Fibroblast of skin of left quadriceps (primary cell): ENCODE measurements around the gene JADE2.
"Not testable (repeated sequence)": the region's sequence is repeated elsewhere in the genome, so short reads cannot be mapped to it uniquely, and the experiment has no call there.

ENCODE experiments used
- DNase-seq, 2 experiments: peaks; one replicate each; pipeline ENCODE4 v3.0.0-alpha.2; 2013; ENCODE audit warnings: low read depth in 2 of 2

JADE2 gene

DNA sequence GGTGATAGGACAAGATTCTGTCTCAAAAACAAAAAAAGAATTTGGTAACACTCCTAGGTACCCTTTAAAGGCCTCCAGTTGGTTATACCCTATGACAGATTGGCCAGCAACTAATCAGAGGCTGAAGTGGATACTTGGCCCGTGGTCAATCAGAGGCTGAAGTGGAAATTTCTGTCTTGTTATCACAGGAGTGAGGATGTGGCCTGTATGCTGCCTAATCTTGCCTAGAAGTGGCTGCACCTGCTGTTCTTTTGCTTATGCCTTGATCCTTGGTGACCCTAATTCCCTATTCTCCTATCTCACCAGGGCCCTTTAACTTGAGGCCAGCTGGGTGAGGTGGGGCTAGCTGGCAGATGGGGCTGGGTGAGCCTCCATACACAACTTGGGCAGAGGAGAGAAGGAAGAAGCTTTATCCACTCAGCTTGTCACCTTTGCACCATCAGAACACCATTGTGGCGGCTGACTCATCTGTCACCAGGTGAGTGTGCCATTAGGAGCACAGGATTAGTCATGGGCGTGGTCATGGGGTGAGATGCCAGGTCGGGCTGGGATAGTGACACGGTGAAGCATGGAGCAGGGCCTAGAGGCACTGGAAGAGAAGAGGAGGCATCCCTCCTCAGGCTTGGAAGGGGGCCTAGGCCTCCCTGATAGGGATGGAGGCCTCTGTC lies 65.7 kb downstream of the JADE2 start:
- DNase-seq = no peak

DNA sequence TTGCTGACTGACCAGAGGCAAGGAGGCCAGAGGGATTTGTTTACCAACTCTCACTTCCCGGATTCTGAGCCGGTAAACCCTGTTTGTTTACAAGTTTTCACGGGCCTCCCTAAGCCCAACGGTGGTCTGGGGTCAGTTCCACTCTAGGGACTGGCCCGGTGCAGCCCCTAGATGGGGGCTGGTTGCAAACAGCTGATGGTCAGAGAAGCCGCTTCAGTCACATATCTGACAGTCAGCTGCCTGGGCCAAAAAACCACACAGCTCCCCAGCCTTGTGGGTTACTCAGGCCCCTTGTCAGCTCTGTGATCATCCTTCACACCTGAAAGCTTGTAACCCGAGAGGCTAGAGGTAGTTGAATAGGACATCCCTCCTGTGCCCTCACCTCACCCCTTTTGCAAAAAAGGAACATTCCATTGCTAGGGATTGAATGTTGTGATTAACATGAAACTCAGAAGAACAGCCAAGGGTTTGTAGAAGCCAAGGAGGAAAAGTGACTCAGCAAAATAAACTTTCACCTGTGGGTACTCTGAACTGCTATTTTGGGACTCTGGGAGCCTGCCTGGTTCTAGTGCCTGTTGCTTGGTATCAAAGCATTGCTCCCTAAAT lies 66.8 kb downstream of the JADE2 start:
- DNase-seq = no peak

DNA sequence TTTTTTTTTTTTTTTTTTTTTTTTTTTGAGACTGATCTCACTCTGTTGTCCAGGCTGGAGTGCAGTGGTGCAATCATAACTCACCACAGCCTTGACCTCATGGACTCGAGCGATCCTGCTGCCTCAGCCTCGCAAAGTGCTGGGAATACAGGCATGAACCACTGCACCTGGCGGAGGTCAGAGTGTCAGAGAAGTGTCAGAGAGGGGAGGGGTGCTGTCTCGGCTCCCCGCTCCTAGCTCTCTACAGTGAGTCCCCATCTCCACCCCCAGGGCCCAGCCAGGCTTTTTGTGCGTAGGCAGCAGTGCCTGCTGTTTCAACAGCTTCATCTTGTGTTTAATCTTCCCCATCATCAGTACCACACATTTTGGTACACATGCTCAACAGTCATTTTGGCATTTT lies 68.9 kb downstream of the JADE2 start:
- DNase-seq = no peak

DNA sequence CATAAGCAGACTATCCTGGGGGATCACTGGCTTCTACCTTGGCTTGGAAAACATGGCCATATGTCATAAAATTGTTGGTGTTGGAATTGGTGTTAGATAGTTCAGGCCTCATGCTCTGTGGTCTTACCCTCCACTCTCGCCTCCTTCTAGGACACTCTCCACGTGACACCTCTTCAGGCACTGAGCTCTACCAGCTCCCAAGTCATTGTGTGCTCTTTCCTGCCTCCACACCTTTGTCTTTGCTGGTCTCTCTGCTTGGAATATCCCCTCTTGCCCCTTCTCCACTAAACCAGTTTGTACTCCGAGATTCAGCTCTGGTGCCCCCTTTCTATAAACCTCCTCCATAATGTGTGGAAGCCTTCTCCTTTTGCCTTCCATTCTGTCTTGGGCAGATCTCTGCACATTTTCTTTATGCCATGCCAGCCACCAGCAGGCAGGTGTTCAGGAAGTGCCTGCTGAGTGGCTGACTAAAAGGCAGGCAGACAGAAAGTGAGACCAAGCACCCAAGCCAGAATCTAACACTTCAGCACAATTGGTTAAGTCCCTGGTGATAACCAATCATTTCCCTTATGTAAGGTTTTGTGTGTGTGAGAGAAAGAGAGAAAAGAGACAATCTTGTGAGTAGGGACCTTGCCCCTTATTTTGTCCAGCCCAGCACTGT lies 69.5 kb downstream of the JADE2 start:
- no peak for DNase-seq

DNA sequence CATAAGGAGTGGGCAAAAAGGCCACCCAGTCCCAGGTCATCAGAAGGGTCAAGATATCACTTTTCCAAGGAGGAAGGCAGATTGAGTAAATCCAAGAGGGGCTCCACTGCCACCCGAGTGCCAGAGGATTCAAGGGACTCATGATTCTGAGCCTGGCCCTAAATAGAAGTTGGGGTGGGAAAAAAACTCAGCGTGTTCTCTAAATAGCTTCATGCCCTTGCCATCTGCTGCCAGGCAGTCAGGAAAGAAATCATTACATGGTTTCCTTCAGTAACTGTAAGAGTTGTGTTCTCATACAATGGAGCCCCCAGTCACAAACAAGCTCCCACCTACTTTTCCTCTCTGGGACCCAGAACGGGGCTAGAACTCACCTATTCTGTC lies 70.0 kb downstream of the JADE2 start:
- DNase-seq = no peak

DNA sequence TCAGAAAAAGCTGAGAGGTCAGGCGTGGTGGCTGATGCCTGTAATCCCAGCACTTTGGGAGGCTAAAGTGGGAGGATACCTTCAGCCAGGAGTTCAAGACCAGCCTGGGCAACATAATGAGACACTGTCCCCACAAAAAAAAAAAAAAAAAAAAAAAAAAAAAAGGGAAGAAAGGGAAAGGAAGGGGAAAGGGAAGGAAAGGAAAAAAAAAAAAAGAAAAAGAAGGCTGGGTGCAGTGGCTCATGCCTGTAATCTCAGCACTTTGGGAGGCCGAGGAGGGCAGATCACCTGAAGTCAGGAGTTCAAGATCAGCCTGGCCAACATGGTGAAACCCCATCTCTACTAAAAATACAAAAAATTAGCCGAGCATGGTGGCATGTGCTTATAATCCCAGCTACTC lies 74.3 kb downstream of the JADE2 start:
- DNase-seq = not testable (repeated sequence)

DNA sequence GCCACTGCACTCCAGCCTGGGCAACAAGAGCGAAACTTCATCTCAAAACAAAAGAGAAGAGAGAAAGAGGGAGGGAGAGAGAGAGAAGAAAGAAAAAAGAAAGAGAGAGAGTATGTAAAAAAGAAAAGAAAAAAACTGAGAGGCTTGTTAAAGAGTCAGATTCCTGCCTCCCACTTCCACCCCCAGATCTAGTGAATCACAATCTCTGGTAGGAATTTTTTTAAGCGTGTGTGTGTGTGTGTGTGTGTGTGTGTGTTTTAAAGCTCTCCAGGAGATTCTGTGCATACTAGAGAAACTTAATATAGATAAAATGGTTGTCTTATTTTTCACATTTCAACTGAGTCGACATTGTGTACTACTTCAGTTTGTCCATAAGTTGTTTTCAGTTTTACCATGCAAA lies 75.1 kb downstream of the JADE2 start:
- DNase-seq = peak; percentile 30 to 31

DNA sequence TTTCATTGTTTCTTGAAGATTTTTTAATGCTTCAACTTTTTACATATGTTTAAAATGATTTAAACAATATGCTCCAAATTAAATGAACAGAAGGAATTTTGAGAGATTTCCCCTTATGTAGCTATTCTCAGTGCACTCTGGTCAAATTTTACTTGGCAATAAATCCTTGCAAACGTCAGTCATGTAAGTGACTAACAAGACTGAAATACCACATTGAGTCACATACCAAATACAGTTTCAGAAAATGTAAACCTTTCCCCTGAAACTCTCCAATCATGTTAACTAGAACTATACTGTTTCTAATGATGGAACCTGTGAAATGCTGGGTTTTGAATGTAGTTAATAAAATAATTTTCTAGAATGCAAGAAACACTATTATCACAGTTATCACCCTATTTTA lies 77.6 kb downstream of the JADE2 start:
- peak; percentile 10 to 12 for DNase-seq

DNA sequence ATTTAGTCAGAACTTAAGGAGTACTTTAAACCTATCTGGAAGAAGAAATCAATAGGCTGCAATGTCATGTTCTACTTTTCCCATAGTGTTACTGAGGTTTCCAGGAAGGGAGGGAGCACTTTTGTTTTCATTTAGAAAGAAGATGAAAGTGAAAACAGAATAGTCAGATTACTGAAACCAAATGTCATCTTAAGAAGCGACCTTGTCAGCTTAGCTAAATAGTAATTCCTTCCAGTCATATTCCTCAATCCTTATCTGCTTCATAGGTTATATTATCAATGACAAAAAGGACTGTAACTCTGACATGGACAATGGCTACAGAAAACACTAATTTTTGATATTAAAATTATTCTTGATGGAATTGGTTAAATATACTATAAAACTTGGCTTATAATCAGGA lies 79.4 kb downstream of the JADE2 start:
- DNase-seq = no peak

DNA sequence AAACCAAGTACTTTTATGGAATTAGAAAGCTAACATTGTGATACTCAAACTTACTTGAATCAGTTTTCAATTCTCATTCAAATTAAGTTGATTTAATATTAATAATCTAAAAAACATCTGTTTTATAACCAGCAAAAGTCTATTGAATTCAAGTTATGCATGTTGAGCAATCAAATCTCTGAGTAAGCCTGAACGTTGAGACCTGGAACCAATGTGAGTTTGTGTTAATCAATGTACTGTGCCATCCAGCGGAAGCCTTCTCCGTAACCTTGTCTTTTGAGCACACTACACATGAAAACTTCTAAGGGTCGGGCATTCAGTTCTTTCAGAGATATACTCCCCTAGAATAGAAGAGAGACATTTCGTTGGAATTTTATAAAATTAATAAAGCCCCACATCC lies 81.3 kb downstream of the JADE2 start:
- DNase-seq = no peak

DNA sequence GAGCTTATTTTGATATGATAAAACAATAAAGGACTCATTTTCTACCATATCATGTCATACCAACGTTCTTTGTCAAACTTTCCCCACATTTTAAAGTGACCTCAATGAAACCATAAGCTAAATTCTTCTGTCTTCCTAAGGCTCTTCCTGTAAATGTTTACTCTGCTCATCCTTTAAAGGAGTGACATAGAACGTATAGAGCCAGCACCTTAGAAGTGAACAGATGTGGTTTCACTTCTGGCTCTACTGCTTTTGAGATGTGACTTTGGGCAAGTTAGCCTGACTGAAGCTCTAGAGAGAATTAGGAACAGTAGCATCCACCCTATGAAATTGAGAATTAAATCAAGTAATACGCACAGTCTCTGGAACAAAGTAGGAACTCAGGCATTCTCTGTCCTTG lies 83.1 kb downstream of the JADE2 start:
- DNase-seq = no peak

DNA sequence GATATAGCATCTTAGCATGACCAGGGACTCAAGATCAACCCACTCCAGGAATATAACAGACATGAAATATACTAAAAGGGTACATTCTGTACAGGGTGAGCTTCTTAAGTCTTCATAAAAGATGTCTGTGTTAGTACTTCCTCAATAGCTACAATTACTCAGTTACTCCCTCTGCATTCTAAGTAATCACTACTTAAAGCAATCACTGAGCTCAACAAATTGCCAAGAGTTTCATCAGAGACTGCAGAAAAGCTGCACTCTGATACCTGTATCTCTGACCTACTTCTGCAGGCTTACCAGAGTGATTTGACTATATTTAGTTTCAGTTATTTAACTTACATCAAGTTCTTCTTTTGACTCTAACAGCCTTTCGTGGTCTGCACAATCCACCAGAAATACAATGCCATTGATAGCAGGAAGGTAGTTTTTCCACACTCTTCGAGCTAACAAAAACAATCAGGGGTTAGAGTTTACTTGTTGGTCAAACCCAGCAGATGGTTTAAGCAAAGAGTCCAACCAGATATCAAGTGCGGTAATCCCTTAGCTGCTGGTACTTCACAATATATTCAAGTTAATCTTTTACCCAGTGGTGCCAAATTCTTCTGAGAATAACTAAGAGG lies 83.9 kb downstream of the JADE2 start:
- DNase-seq = no peak

DNA sequence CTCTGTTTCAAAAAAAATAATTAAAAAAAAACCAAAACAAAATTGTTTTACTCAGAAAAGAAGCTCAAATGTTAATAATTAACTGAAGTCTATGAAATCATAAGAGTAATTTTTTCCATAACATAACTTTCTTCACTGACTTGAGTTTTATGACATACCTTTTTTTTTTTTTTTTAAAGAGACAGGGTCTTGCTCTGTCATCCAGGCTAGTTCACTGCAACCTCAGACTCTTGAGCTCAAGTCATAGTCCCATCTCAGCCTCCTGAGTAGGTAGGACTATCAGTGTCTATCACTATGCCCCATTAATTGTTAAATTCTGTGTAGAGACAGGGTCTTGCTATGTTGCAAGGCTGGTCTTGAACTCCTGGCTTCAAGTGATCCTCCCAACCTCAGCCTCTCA lies 85.3 kb downstream of the JADE2 start:
- no peak for DNase-seq

DNA sequence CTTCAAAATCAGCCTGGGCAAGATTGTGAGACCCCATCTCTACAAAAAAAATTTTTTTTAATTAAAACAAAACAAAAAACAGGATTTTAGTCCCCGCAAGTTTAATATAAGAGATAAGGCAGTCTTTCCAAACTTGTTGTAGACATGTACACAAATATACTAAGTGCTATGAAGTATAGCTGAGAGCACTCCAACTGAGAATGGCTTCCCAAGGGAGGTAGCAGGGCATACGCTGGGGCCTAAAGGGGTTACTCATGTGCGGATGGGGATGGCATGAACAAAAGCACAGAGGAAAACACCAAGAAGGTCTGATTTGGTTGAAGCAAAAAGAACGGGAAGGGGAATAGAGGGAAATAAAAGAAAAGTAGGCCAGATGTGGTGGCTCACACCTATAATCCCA lies 86.0 kb downstream of the JADE2 start:
- DNase-seq = no peak

DNA sequence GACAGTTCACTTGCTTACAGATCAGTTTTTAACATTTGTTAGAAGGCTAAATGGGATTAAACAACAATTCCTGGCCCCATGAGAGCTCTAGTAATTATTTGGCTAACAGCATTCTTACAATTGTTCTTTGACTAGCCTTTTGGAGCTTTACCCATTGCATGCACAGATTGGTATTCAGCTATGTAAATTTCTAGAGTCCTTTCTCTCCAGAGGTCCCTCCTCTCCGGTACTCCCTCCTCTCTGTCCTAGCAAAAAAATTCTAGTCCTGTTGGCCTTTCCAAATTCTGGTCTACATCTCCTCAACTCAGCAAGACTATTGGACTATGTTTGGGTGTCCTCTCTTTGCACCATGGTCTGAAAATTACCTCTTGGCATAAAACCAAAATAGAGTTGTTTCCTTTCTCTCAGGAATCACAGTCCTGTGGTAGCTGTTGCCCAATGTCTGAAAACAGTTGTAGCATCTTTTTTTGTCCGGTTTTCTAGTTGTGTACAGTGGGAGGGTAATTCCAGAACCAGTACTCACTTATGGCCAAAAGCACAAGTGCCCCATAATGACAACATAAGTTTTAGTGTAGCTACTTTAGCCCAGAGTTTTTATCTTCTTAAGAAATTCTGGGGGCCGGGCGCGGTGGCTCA lies 89.1 kb downstream of the JADE2 start:
- no peak for DNase-seq

DNA sequence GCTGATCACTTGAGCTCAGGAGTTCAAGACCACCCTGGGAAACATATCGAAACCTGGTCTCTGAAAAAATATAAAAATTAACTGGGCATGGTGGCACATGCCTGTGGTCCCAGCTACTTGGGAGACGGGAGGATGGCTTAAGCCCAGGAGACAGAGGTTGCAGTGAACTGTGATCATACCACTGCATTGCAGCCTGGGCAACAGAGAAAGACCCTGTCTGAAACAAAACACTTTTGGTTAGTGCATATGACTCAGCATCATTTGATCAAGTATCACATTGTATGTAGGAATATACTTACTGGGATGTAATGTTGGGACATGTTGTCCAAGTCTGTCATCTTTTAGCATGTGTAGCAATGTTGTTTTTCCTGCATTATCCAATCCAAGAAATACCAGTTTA lies 95.2 kb downstream of the JADE2 start:
- DNase-seq = no peak

DNA sequence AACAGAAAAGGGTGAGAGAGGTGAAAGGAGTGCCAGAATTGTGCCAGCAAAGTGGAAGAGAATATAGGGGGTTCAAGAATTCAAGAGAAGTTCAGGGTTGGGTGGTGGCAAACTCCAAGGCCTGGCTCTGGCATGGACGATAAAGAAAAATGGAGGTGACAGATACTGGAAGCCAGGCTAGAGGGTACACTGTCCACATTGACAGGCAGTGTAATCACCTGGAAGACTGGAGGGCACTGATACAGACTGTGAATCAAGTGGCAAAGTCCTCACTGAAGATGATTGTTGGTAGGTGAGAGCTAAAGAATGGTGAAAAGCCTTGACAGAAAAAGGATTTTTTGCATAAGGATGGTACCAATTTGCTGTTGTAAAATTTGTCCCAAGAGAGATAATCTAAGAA lies 100.1 kb downstream of the JADE2 start:
- no peak for DNase-seq

DNA sequence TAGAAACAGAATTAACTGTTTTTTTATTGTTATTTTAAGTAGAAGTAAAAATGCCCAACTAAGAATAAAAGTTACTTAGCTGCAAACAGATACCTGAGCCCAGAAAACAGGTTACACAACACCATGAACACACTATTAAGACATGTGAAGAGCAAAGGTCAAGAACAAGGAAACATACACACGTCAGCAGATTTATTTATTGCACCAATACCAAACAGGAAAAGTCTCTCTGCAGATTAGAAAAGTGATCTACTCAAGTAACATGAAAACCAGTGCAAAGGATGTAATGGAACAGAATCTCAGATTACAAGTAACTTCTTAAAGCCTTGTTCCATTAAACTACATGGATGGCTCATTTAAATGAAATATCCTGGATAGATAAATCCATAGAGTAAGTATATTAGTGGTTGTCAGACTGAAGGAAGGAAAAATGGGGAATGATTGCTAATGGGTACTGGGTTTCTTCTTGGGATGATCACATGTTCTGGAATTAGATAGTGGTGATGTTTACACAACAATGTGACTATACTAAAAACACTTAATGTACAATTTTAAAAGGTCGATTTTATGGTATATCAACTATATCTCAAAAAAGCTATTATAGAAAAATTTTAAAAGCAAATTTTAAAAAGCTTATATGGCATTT lies 101.0 kb downstream of the JADE2 start:
- no peak for DNase-seq
